Fibroblast of lung (primary cell): ENCODE data around the gene RIBC2.

ENCODE experiments used
- CTCF ChIP-seq, 2 donors: IDR thresholded peaks in 1 of 2; conservative IDR thresholded peaks in 1 of 2; 1 replicate in 1 of 2; 2 replicates in 1 of 2; pipeline ENCODE4 v1.5.1; 2011 to 2012; ENCODE audit warnings: low read length in 2 of 2, control low read depth in 1 of 2, inconsistent platforms in 1 of 2, low read depth in 1 of 2, mild to moderate bottlenecking in 1 of 2
- EZH2 ChIP-seq: IDR thresholded peaks from 2 replicates; pipeline ENCODE4 v1.5.1; 2012; ENCODE audit warnings: low read length, control low read depth, mild to moderate bottlenecking; ENCODE audit errors: missing control alignments

GRCh38 chr22:45389546-45389945, 23.9 kb upstream of the RIBC2 start:
- TF ChIP-seq EZH2 (no peak), CTCF (conservative IDR thresholded peaks at IDR 0.05 in 1 of 2, IDR thresholded peaks at IDR 0.05 in 1 of 2; ENCODE audit: low read depth in 1 of 2, low read length in 2 of 2) (no peak)
